GM12872 (cell line): ENCODE results near the gene CDCA4.

Experiments
- CTCF ChIP-seq: IDR thresholded peaks from 3 replicates; pipeline ENCODE4 v1.5.1; 2011; ENCODE audit warnings: low read depth, mild to moderate bottlenecking, low read length, moderate library complexity; ENCODE audit not compliant: insufficient read depth

CDCA4 gene

DNA sequence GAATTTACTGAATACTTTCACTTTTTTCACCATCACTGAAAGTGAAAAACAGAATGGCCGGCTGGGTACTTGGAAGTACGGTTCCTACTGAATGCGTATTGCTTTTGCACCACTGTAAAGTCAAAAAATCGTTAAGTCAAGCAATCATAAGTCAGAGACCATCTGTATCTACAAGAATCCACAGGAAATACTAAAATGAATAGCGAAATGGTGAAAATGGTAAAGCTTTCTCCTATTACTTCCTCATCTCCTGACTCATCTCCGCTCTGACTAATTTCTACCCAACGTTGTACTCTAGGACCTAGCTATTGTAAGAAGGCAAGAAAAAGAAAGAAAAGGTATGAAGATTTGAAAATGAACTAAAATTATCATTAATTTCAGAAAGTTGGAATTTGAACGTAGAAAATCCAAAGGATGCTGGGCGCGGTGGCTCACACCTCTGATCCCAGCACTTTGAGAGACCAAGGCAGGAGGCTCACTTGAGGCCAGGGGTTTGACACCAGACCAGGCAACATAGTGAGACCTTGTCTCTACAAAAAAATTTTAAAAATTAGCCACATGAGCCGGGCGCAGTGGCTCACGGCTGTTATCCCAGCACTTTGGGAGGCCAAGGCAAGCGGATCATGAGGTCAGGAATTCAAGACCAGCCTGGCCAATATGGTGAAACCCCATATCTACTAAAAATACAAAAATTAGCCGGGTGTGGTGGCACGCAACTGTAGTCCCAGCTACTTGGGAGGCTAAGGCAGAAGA, 5.3 kb upstream of the CDCA4 start:
- TF ChIP-seq CTCF = no peak

- no peak for TF ChIP-seq CTCF
Observed at GRCh38 chr14:105025429-105025828, 4.5 kb upstream of the CDCA4 start.

- no peak for TF ChIP-seq CTCF
Observed at GRCh38 chr14:105023791-105024480, 3.1 kb upstream of the CDCA4 start.

- no peak for TF ChIP-seq CTCF
Observed at GRCh38 chr14:105023144-105023543, 2.3 kb upstream of the CDCA4 start.

GRCh38 chr14:105022276-105022670, 1.4 kb upstream of the CDCA4 start:
- no peak for TF ChIP-seq CTCF

- TF ChIP-seq CTCF = no peak
Observed at GRCh38 chr14:105021656-105022275, 883 bp upstream of the CDCA4 start.
